ENCODE data around the gene TTC7B.

TTC7B gene

DNA sequence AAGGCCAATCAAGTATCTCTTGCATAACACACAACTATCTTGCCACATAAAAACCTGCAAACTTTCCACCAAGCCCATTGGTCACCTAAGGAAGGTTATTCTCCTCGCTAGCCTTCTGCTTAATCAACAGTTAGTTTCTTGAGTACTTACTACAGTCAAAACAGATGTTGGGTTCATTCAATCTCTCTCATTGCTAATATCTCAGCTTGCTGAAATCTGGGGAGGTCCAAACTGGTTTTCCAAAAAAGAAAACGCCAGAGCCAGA lies 74.6 kb downstream of the TTC7B start:
- no peak for DNase-seq (ENCODE audit: low read depth in 2 of 2)

DNA sequence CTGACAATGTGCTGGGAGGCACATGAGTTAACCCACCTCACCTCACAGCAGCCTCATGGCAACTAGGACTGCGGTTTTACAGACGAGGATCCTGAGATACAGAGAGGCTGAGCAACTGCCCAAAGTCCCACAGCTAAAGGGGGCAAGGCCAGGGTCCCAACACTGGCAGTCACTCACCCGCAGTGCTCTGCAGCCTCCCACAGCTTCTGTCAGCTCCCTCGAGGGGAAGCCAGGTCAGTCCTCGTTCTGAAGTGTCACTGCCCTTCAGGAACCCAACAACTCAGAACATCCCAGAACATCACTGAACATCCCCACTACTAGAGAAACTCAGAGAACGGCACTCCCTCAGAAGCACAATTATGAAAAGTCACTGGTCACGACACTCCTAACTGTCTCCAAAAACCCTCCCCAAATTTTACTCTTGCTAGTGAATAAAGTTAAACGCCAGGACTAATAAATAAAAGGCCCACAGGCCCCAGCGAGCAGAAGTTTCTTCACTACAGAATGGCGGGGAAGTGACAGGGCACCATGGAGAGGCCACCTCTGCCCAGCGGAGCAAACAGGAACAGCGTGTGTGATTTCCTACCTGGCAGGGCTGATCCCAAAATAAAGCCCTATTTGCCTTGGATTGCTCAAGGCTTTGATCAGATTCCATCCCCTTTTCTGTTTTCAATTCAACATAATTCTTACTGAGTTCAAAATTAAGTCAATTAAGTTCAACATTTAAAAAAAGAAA lies 75.1 kb downstream of the TTC7B start:
- no peak for DNase-seq (ENCODE audit: low read depth in 2 of 2)

DNA sequence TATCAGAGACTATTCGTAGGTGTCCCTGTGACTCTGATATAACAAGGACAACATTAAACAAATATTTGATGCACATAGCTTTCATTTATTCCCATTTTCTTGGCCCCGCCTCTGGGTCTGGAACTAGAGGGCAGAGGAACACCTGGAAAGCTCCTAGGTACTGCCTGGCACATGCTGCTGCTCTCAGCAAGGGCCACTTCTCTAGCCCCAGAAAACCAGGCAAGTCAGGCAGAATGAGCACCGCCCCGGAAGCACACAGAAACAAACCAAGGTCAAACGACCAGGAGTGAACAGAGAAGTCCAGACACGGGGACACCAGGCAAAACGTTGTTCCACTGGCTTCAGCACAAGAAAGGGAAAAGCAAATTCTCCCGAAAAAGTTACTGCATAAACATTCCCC lies 76.1 kb downstream of the TTC7B start:
- DNase-seq (ENCODE audit: low read depth in 2 of 2) = no peak

DNA sequence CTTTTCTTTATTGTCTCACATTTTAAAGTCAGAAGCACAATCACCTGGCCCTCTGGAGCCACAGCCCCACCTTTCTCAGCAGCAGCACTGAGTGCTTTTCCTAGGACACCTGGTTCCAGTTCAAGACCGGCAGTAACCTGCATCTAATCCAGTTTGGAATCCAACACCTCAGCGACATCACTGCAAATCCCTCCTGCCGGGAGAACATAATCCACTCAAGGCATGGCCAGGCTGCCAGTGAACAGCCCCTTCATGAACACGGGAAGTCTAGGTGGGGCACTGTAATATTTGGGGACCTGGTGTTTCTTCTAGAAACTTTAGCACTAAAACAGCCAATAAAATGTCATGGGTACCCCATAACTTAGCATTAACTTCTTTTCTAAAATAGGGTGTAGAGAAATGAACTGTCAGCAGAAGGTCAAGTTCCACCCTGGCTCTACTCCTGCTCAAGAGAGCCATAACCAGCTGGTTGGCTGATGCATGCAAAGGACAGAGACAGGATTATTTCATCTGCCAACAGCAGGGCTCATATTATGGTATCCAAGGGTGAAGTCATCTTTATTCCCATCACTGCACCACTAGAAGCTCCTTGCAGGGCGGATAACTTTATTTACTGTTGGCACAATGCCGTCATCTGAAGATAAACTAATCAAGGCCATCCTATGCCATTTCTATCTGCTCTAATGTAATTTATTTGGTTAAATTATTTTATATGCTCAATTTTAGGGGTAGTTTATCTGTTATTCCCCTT lies 76.7 kb downstream of the TTC7B start:
- DNase-seq (ENCODE audit: low read depth in 2 of 2) = no peak

DNA sequence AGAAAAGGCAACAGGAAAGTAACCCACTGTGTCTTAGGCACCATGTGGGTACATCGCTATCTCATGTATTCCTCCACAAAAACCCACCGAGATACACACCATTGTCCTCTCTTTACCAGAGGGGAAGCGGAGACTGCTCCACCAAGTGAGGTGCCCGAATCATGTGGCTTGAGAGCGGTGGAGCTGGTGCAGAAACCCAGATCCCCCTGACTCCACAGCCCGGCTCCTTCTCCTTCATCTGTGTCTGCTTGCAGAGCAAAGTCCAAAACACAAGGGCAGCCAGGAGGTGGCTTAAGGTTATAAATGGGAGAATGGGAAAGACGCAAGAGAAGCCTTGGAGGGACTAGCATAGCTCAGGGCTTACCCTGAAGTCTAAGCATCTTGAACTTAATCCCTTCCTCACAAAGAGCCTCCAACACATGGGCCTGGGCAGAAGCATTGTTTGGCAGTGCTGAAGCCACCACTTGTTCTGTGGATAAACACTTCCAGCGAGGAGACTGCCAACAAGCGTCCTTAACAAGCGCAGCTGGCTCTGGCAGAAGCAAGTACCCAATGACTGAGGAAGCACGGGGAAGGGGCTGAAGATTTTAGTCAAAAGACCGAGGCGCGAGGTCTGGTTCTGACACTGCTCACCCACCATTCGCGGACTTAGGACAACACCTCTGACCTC lies 83.0 kb downstream of the TTC7B start:
- no peak for DNase-seq (ENCODE audit: low read depth in 2 of 2)

DNA sequence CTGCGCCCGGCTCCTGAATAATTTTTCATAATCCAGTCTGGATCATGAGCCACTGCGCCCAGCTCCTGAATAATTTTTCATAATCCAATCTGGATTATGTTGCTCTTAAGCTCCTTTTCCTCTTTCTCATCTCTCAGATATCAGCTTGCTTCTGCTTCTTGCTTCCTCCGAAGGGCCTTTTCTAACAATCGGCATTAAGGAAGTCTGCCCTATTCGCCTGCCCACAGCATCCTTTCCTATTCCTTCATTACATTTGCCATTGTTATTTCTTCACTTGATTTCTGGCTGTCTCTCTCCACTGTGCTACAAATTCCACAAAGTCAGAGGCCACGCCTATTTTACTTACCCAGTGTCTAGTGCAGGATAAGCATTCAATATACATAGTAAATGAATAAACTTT lies 83.5 kb downstream of the TTC7B start:
- DNase-seq (ENCODE audit: low read depth in 2 of 2) = no peak

- DNase-seq (ENCODE audit: low read depth in 2 of 2) = no peak
Observed at GRCh38 chr14:90732139-90732538, 84.1 kb downstream of the TTC7B start.

GRCh38 chr14:90731487-90731886 lies 84.7 kb downstream of the TTC7B start:
- DNase-seq (ENCODE audit: low read depth in 2 of 2) = no peak

DNA sequence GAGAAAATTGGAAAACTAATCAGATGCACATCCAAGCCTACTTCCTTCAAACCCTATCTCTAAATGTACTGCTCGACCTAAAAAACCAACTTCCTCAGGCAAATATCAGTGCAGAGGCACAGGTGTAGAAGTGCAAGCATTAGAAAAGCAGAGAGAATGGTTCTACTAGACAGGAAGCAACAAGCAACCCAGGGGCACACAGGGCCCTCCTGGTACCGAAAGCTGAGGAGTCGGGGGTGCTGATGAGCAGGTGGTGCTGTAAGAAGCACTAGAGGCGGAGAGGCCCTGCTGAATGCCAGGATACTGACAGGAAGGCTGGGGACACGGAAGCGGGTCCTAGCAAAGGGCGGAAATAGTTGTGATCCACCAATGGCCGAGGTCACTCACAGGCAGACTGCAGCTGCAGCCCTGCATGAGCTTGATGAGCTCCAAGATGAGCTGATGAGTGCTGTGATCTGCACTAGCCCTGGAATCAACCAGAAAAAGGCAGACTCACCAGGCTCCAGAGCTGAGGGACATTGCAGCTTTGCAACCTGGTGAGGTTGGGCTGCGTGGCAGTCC lies 85.9 kb downstream of the TTC7B start:
- DNase-seq (ENCODE audit: low read depth in 2 of 2) = no peak

- DNase-seq (ENCODE audit: low read depth in 2 of 2) = no peak
Observed at GRCh38 chr14:90728951-90729350, 87.3 kb downstream of the TTC7B start.

DNA sequence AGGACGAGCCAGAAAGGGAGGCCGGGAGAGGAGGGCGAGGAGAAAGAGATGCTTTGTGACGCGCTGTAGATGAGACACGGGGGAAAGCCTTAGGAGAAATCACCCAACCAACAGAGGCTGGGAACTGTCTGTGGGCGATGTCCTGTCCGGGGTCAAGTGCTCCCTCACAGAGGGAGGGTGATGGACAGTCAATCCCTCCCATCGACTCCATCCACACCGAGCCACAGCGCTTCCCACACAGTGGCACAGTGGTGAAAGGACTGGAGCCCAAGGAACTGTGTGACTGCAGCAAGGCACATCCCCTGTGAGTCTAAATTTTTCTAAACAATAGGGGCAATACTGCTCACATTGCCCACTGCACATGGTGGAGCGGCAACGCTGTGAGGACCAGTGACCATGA lies 89.1 kb downstream of the TTC7B start:
- DNase-seq (ENCODE audit: low read depth in 2 of 2) = no peak

- no peak for DNase-seq (ENCODE audit: low read depth in 2 of 2)
Observed at GRCh38 chr14:90726656-90727055, 89.6 kb downstream of the TTC7B start.

- no peak for DNase-seq (ENCODE audit: low read depth in 2 of 2)
Observed at GRCh38 chr14:90724866-90725265, 91.4 kb downstream of the TTC7B start.

DNA sequence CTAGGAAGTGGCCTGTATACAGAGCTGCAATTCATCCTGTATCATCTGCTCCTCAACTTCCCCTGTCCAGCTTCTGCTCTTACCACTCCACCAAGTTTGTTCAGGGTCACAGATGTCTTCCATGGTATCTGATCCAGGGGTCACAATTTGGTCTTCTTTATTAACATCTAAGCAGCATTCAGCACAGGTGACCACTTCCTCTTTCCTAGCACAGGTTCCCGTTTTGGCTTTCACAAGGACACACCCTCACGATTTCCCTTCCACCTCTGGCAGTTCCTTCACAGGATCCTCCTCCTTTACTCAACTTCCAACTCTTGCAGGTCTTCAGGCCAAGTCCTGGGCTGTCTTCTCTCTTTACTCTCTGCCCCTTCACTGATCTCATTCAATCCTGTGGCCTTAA lies 93.6 kb downstream of the TTC7B start:
- DNase-seq (ENCODE audit: low read depth in 2 of 2) = no peak

DNA sequence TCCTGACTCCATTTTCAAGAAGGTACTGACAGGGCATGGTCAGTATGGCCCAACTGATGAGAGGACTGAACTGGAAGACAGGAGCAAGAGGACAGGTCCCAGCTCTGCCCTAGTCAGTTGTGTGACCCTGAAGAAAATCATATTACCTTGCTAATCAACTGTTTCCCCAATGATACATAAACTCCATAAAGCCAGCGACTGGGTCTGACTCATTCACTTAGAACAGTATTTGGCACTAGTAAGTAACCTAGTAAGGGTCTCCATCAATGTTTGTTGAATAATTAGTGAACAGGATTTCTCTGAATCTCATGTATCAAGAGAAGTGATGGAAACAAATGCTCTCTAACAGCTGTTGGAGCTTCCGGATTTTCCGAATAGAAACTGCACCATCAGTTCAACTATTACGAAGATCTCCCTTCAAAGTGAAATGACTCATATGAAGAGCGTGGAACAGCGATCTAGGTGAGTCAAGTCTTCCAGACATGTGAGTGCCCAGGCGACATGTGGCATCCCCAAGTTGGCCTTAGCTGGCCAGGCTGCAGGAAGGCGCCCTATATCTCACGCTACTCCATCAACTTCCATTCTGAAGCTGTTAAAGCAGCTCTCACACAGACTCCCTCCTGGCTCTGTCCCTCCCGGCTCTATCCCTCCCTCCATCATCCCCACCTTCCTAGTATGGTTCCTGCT lies 94.5 kb downstream of the TTC7B start:
- DNase-seq (ENCODE audit: low read depth in 2 of 2) = no peak

DNA sequence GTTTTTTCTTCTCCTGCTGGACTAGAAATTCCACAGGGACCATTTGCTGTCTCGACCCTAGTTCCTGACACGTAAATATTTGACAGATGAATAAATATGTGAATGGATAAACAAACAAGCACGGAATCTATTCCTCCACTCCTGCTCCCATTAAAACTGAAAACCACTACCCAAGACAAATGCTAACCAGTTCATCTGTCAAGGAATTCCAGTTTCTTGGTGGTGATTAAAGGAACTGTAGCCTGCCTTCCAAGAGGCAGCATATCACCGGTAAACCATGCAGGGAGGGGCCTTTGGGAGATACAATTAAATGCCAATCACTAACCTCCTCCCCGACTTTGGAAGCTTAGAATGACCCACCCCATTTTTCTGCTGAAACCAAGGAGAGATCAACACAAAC lies 95.4 kb downstream of the TTC7B start:
- DNase-seq (ENCODE audit: low read depth in 2 of 2) = no peak

- no peak for DNase-seq (ENCODE audit: low read depth in 2 of 2)
Observed at GRCh38 chr14:90720336-90720735, 95.9 kb downstream of the TTC7B start.

DNA sequence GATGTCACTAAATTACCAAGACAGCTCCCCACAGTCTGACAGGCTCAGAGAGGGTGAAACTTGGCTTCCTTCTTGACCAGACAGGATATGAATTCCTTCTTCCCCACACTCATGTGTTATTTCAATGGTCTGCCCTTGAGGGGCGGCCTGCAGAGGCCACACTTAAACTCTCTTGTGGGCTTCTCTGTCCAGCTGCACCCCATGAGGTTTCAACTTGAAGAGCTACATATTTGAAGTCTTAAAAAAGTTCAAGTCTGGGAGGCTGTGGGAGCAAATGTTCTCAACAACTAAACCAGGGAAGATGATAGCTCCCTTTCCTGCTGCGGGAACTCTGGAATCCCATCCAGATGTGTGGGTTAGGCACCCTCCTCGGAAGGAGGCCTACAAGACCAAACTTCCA lies 98.3 kb downstream of the TTC7B start:
- no peak for DNase-seq (ENCODE audit: low read depth in 2 of 2)

GRCh38 chr14:90715993-90716392 lies 100.2 kb downstream of the TTC7B start:
- no peak for DNase-seq (ENCODE audit: low read depth in 2 of 2)

DNA sequence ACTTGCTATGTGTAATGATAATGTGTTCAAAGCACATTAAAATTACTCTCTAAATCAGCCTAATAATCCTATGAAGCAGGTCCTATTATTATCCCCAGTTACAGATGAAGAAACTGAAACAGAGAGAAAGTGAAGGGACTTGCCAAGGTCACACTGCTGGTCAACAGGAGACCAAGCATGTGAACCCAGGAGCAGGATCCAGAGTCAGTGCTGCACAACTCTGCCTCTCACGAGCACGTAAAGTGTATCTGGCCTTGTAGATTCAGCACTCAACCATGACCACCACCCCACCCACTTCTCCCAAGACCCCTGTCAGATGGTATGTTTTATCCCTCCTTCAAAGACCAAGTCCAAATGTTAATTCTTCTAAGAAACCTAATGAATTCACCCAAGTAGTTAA lies 100.7 kb downstream of the TTC7B start:
- DNase-seq (ENCODE audit: low read depth in 2 of 2) = no peak

GRCh38 chr14:90714811-90715210 lies 101.4 kb downstream of the TTC7B start:
- DNase-seq (ENCODE audit: low read depth in 2 of 2) = no peak

GRCh38 chr14:90704738-90705392 lies 111.4 kb downstream of the TTC7B start:
- no peak for DNase-seq (ENCODE audit: low read depth in 2 of 2)
